ENCODE results near the gene PCBP2. TPM values are rescaled to one million over a fixed set of nuclear protein-coding genes. Genes with fewer than 3 reads are reported as not detected.
A peak's percentile ranks its signal among the peaks of the same experiment; 100 is the strongest.

PCBP2 gene
- total and polyA plus RNA-seq, 2 of the 4 experiments (the other 2 are of a cell fraction): 190 to 586 TPM

DNA sequence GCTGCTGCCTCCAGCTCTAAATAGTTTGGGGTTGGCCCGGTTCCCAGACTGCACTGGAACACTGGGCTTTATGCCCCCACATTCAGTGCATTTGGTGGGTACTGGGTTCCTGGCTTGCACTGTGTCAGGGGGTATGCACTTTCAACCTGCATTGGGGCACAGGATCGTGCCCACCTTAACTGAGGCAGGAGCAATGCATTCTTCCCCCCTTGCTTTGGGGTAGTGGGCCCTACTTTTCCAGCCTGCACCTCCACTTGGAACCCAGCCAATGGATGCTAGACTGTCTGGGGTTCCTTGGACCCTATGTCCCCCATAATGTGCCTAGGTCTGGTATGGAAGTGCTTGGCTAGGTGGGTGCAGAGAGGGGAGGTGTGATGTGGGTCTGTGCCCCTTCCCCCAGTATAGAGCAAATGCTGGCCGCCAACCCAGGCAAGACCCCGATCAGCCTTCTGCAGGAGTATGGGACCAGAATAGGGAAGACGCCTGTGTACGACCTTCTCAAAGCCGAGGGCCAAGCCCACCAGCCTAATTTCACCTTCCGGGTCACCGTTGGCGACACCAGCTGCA lies 49.8 kb downstream of the PCBP2 start:
- Histone ChIP-seq H3K4me1 (ENCODE audit: control insufficient read depth, insufficient read depth, low read length) (peaks cover 11% of the 10 kb centered on the region), H3K9me1 (ENCODE audit: insufficient read depth, low read length) (peaks cover 27% of the 10 kb centered on the region), H2AK9ac (replicated peaks; ENCODE audit: low read depth, low read length, poor library complexity) (peak overlapping the region; percentile 92), H2AK5ac (ENCODE audit: low read depth, low read length) (peak overlapping the region; percentile 93), H3K27ac (ENCODE audit: insufficient read depth, low read length) (peak overlapping the region; percentile 96), H3K27me3 (ENCODE audit: control insufficient read depth, insufficient read depth, low read length) (no peaks in the 10 kb centered on the region), H3K18ac (ENCODE audit: low read depth, low read length) (peak overlapping the region; percentile 26), H2BK120ac (ENCODE audit: low read depth, low read length) (peak overlapping the region; percentile 35), H4K91ac (ENCODE audit: insufficient read depth, low read depth, low read length) (peak overlapping the region; percentile 98), H2BK5ac (ENCODE audit: low read depth, low read length, poor library complexity, severe bottlenecking) (peak overlapping the region; percentile 96), H4K5ac (ENCODE audit: low read depth, low read length) (peak overlapping the region; percentile 98), H3K4ac (ENCODE audit: low read depth, low read length) (peak overlapping the region; percentile 98), H3K9ac (ENCODE audit: low read depth, low read length) (peak overlapping the region; percentile 89), H3K56ac (ENCODE audit: extremely low read depth, insufficient read depth, low read length) (peak overlapping the region; percentile 75), H3K23ac (ENCODE audit: low read depth, low read length) (peak overlapping the region; percentile 70; the same call in 1 of the 2 replicates), H3K79me1 (ENCODE audit: low read depth in 1 of 2, low read length in 2 of 2) (peaks cover 27 to 74% of the 10 kb centered on the region in 2 experiments; a peak in 3 of 4 replicates), H3K4me2 (ENCODE audit: low read depth, low read length) (peak overlapping the region; percentile 90), H3K9me3 (ENCODE audit: control insufficient read depth, insufficient read depth, low read length) (no peaks in the 10 kb centered on the region), H2BK20ac (ENCODE audit: low read depth, low read length) (no peak overlapping the region), H2BK15ac (ENCODE audit: low read depth, low read length) (peak overlapping the region; percentile 7; the same call in 2 of the 3 replicates), H3K14ac (replicated peaks; ENCODE audit: low read depth, low read length) (peak overlapping the region; percentile 93), H4K8ac (ENCODE audit: low read depth in 2 of 2, low read length in 2 of 2) (peak overlapping the region; percentile 97 to 100), H4K20me1 (ENCODE audit: insufficient read depth, low read length) (peaks cover 3% of the 10 kb centered on the region), H3K4me3 (ENCODE audit: insufficient read depth, low read depth, low read length) (peak overlapping the region; percentile 76), H3K36me3 (ENCODE audit: control insufficient read depth, insufficient read depth, low read length) (peaks cover 23% of the 10 kb centered on the region), H2AFZ (replicated peaks; ENCODE audit: low read length, poor library complexity) (peak overlapping the region; percentile 100)
- no peak for ATAC-seq (ENCODE audit: low read depth)
- 80% methylated on average over 1 of the region's 10 CpGs; no CpG with 5 or more reads in 1 of the 2 experiments for WGBS, 2 experiments (ENCODE audit: extremely low coverage in 2 of 2, insufficient read length in 1 of 2)
- dilution Hi-C loops (cut with HindIII; ENCODE audit: low sequenced_read_pairs, unreplicated experiment): no loop called here
- in situ Hi-C loops (cut with MboI; ENCODE audit: low sequenced_read_pairs): loop anchor here (10.0 kb wide), 1 partner anchor 177 kb away; the partner anchor contains the start of gene AAAS
- TF ChIP-seq SMC3 (IDR thresholded peaks at IDR 0.05; ENCODE audit: low read depth, low read length) (no peak), FOS (IDR thresholded peaks at IDR 0.05; ENCODE audit: low read depth, low read length) (no peak), CTCF (conservative IDR thresholded peaks at IDR 0.05; ENCODE audit: low read depth, low read length) (no peak), CEBPB (IDR thresholded peaks at IDR 0.05; ENCODE audit: low read depth, low read length) (no peak), USF2 (IDR thresholded peaks at IDR 0.05; ENCODE audit: low read depth, low read length) (no peak), NFE2L2 (IDR thresholded peaks at IDR 0.05; ENCODE audit: low read depth, low read length) (no peak), BHLHE40 (IDR thresholded peaks at IDR 0.05; ENCODE audit: low read depth, low read length) (no peak), MXI1 (IDR thresholded peaks at IDR 0.05; ENCODE audit: borderline replicate concordance, low read depth, low read length) (no peak), RFX5 (IDR thresholded peaks at IDR 0.05; ENCODE audit: low read depth, low read length) (no peak), POLR2A (IDR thresholded peaks at IDR 0.05; ENCODE audit: low read depth, low read length) (no peak), MAFK (IDR thresholded peaks at IDR 0.05; ENCODE audit: low read depth, low read length) (no peak), CHD1 (IDR thresholded peaks at IDR 0.05; ENCODE audit: low read depth, low read length) (no peak), RCOR1 (IDR thresholded peaks at IDR 0.05; ENCODE audit: insufficient replicate concordance, low read length) (no peak)
- TF ChIP-seq, protein P1, sequence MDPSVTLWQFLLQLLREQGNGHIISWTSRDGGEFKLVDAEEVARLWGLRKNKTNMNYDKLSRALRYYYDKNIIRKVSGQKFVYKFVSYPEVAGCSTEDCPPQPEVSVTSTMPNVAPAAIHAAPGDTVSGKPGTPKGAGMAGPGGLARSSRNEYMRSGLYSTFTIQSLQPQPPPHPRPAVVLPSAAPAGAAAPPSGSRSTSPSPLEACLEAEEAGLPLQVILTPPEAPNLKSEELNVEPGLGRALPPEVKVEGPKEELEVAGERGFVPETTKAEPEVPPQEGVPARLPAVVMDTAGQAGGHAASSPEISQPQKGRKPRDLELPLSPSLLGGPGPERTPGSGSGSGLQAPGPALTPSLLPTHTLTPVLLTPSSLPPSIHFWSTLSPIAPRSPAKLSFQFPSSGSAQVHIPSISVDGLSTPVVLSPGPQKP (IDR thresholded peaks at IDR 0.05; ENCODE audit: borderline replicate concordance, low read depth, low read length): no peak
- ChIA-PET POLR2A (ENCODE audit: unreplicated experiment) (no interaction called here), CTCF (interaction anchor here (1.1 kb wide), 1 partner anchor 10 kb away, joined by 3 read pairs; no protein-coding TSS in a partner anchor)
- intact Hi-C loops (cut with micrococcal nuclease): loop anchor here (2.0 to 5.0 kb wide), 2 partner anchors 49 to 181 kb away; partner anchors contain the start of genes AAAS and PCBP2
- DNase-seq: no peak
- no TSS peak for BruUV-seq (replicated peaks)

Measured in IMR-90 (cell line).